GM13977 (cell line): ENCODE results near the gene HOXA1.

Source experiments
- DNase-seq: peaks from one replicate; pipeline ENCODE4 v3.0.0; 2012; ENCODE audit warnings: low spot score
- CTCF ChIP-seq: IDR thresholded peaks from 2 replicates; pipeline ENCODE4 v1.5.1; 2012; ENCODE audit warnings: mild to moderate bottlenecking, control low read depth; ENCODE audit not compliant: insufficient read depth; ENCODE audit errors: extremely low read depth, missing control alignments
- in situ Hi-C: fragments of 300-500 bp; cut with MboI; formaldehyde crosslinking; loops from one replicate; pipeline ENCODE4 v1.12.0; 2022; ENCODE audit warnings: low sequenced_read_pairs, low pct_unique_long_range_greater_than_20kb, mixed read lengths, inconsistent platforms; ENCODE audit not compliant: unreplicated experiment

The HOXA1 gene

GRCh38 chr7:27142580-27143022 is 46.8 kb upstream of the HOXA1 start:
- DNase-seq: no peak
- in situ Hi-C loops: no loop called here

GRCh38 chr7:27141923-27142579 is 46.3 kb upstream of the HOXA1 start:
- no peak for TF ChIP-seq CTCF
- in situ Hi-C loops: no loop called here
- no peak for DNase-seq

More at GRCh38 chr7:27142580-27143022, 46.8 kb upstream of the HOXA1 start:
- no peak for TF ChIP-seq CTCF

GRCh38 chr7:27141137-27141922 is 45.5 kb upstream of the HOXA1 start:
- in situ Hi-C loops: no loop called here
- no peak for DNase-seq
- TF ChIP-seq CTCF: no peak

- TF ChIP-seq CTCF: no peak
- DNase-seq: no peak
- in situ Hi-C loops: no loop called here
These were observed 44.5 kb upstream of the HOXA1 start for GRCh38 chr7:27140126-27140857.

DNA sequence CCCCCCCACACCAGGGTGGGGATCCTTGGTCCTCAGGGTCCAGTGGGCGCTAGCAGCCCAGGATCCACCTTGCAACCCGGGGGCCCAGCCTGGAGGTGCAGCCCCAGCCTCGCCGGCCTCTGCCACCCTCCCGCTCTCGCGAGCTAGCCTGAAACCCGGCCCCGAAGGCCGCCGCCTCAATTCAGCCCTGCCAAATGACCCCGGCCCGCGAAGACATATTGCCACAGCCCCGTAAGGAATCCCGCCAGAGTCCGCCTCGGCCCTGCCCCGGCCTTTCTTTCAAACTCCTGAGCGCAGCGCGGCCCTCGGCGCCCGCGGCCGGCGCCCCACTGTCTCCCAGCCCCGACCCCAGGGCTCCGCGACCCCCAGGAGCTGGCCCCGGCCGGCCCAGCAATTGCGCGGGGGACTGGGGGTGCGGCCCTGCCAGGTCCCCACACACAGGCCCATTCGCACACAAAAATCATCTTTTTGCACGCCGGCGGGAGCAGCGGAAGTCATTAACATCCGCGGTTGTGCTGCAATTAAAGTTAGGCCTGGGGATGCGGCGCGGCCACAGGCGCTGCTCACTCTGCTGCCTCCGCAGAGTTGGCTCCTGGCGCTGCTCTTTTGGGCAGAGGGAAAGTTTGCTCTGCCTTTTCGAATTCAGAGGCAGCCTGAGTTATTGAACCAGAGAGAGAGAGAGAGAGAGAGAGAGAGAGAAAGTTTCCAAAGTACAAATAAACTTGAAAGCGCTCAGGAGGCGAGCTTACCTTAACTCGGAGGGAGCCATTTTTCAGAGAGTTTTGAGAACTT is 43.7 kb upstream of the HOXA1 start:
- in situ Hi-C loops: no loop called here
- no peak for DNase-seq
- TF ChIP-seq CTCF: no peak

DNA sequence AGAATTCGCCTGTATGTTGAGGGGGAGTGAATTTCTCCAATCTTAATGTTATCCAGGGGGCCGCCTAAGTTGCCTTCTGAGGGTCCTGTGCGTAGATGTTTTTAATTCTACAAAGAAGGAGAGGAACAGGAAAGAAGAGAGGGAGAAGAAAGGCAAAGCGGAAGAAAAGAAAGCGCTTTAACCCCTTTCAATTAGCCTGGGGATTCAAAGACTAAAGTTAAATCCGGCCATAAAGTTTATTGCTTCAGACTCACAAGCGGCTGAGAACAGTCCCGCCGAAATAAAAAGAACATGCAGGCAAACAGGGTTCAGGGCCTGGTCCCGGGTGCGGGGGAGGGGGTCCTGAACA is 43.2 kb upstream of the HOXA1 start:
- in situ Hi-C loops: no loop called here
- no peak for TF ChIP-seq CTCF
- no peak for DNase-seq
